Endodermal cell (in vitro differentiated cells): ENCODE measurements around the gene PRR5L. TPM values are rescaled to one million over a fixed set of nuclear protein-coding genes. Genes with fewer than 3 reads are reported as not detected.

Experiments
- DNase-seq: peaks from one replicate; pipeline ENCODE4 v3.0.0-alpha.2; 2017
- H3K27ac ChIP-seq: 2 replicates; pipeline ENCODE4 v1.5.1; 2013; ENCODE audit warnings: mild to moderate bottlenecking, low read depth, low read length, moderate library complexity
- H3K27me3 ChIP-seq: 2 replicates; pipeline ENCODE4 v1.6.1; 2013; ENCODE audit warnings: mild to moderate bottlenecking, low read length, moderate library complexity; ENCODE audit not compliant: insufficient read depth, control insufficient read depth, poor library complexity, severe bottlenecking
- H3K36me3 ChIP-seq: 2 replicates; pipeline ENCODE4 v1.7.0; 2013; ENCODE audit warnings: mild to moderate bottlenecking, low read length, moderate library complexity; ENCODE audit not compliant: control insufficient read depth, insufficient read depth
- H3K4me1 ChIP-seq: one replicate; pipeline ENCODE4 v1.7.0; 2013; ENCODE audit warnings: low read length; ENCODE audit not compliant: control insufficient read depth, insufficient read depth
- H3K4me3 ChIP-seq: 2 replicates; pipeline ENCODE4 v1.5.1; 2013; ENCODE audit warnings: mild to moderate bottlenecking, low read length, moderate library complexity
- H3K9ac ChIP-seq: 2 replicates; pipeline ENCODE4 v1.6.1; 2013; ENCODE audit warnings: mild to moderate bottlenecking, low read length, moderate library complexity; ENCODE audit not compliant: poor library complexity, severe bottlenecking; ENCODE audit errors: extremely low read depth
- H3K9me3 ChIP-seq: 2 replicates; pipeline ENCODE4 v1.6.1; 2013; ENCODE audit warnings: mild to moderate bottlenecking, low read length, moderate library complexity; ENCODE audit not compliant: control insufficient read depth
- H3K27ac Mint-ChIP-seq: 2 replicates; pipeline ENCODE4 v1.8.0; 2020; ENCODE audit warnings: mixed read lengths
- H3K27me3 Mint-ChIP-seq: 2 replicates; pipeline ENCODE4 v1.8.0; 2021; ENCODE audit warnings: mild to moderate bottlenecking, mixed read lengths; ENCODE audit not compliant: insufficient read depth
- H3K36me3 Mint-ChIP-seq: 2 replicates; pipeline ENCODE4 v1.8.0; 2020; ENCODE audit warnings: low read depth, mixed read lengths
- H3K4me1 Mint-ChIP-seq: 2 replicates; pipeline ENCODE4 v1.8.0; 2020; ENCODE audit warnings: mixed read lengths
- H3K4me3 Mint-ChIP-seq: 2 replicates; pipeline ENCODE4 v1.8.0; 2020; ENCODE audit warnings: mild to moderate bottlenecking, moderate library complexity, mixed read lengths
- H3K9me3 Mint-ChIP-seq: 2 replicates; pipeline ENCODE4 v1.8.0; 2020; ENCODE audit warnings: mild to moderate bottlenecking, mixed read lengths
- WGBS, 2 experiments: methylation state at CpG; one replicate each; pipeline versions ENCODE4 v1.1.5 to v1.1.7; 2013; ENCODE audit warnings: missing lambda C conversion rate in 2 of 2, mixed read lengths in 1 of 2; ENCODE audit not compliant: insufficient coverage in 1 of 2, insufficient read length in 1 of 2; 5-methylcytosine and 5-hydroxymethylcytosine counted together
- total RNA-seq, 2 donors: library from RNA; stranded (reverse); fragmentation: NEBNext Ultra II Directional in 1 of 2; extraction: Animal tissue kit (Norgen Biotek cat#: 25700) in 1 of 2; gene quantifications; 2 replicates in 1 of 2; 3 replicates in 1 of 2; pipeline ENCODE4 v1.2.1, GENCODE V29; 2021
- TF ChIP-seq, protein P1 (sequence below): fragments of 200-600 bp; sonication (generic); conservative IDR thresholded peaks from 2 replicates; pipeline ENCODE4 v1.5.0; 2021; ENCODE audit warnings: antibody characterized with exemption, mild to moderate bottlenecking

The PRR5L gene
- total RNA-seq, 2 donors from 2014 or later, result 5.3 to 7.2 TPM

DNA sequence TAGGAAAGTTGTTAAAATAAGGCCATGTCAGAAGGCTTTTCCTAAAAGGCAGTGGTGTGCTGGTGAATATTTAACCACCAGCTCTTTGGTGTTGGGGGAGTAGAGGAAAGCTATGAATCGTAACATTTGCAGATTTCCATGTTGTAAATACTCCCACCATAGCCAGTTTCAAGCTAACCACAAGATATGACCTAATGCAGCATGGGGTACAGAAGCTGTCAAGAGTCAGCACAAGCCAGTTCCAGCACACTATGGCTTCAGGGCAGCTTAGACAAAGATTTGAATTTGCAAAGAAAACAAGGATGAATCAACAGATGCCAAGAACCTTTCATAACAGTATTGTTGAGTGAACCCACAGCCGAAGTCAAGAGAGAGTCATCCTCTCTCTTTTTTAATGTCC lies 46.8 kb upstream of the PRR5L start:
- peaks cover 15% of the 10 kb centered on the region for H3K4me1 Mint-ChIP-seq
- H3K27ac Mint-ChIP-seq, result no peak overlapping the region
- 88 to 97% methylated on average over 1 to 2 of the region's 2 CpGs for WGBS, 2 experiments
- no peaks in the 10 kb centered on the region for H3K27me3 Mint-ChIP-seq
- Histone ChIP-seq H3K4me3 (no peak overlapping the region), H3K4me1 (peaks cover 4% of the 10 kb centered on the region), H3K27me3 (no peaks in the 10 kb centered on the region), H3K9me3 (peaks cover 8% of the 10 kb centered on the region), H3K27ac (no peak overlapping the region), H3K36me3 (no peaks in the 10 kb centered on the region), H3K9ac (no peak overlapping the region)
- TF ChIP-seq, protein P1, sequence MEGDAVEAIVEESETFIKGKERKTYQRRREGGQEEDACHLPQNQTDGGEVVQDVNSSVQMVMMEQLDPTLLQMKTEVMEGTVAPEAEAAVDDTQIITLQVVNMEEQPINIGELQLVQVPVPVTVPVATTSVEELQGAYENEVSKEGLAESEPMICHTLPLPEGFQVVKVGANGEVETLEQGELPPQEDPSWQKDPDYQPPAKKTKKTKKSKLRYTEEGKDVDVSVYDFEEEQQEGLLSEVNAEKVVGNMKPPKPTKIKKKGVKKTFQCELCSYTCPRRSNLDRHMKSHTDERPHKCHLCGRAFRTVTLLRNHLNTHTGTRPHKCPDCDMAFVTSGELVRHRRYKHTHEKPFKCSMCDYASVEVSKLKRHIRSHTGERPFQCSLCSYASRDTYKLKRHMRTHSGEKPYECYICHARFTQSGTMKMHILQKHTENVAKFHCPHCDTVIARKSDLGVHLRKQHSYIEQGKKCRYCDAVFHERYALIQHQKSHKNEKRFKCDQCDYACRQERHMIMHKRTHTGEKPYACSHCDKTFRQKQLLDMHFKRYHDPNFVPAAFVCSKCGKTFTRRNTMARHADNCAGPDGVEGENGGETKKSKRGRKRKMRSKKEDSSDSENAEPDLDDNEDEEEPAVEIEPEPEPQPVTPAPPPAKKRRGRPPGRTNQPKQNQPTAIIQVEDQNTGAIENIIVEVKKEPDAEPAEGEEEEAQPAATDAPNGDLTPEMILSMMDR, result no peak
- no peak for DNase-seq
- H3K4me3 Mint-ChIP-seq, result no peak overlapping the region
- no peaks in the 10 kb centered on the region for H3K36me3 Mint-ChIP-seq
- H3K9me3 Mint-ChIP-seq, result peaks cover 6% of the 10 kb centered on the region

DNA sequence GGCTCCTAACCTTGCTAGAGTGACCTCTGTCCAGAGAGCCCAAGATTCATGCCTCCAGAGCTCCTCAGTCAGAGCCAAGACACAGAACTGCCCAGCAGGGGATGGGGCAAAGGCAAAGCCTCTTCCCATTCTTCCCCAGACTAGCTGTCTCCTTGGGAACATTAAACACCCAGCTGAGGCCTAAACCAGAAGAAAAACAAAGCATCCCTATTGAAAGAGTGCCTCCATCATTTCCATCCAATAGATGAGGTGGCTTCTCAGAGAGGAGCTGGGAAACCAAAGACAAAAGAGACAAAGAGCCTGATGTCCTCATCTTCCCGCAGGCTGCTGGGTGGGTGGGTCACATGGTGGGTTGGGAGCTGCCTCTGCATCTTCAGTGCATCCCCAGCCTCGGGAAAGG lies 44.3 kb upstream of the PRR5L start:
- TF ChIP-seq, protein P1, result no peak
- Histone ChIP-seq H3K27me3 (no peaks in the 10 kb centered on the region), H3K9me3 (peaks cover 18% of the 10 kb centered on the region), H3K9ac (no peak overlapping the region), H3K36me3 (no peaks in the 10 kb centered on the region), H3K4me1 (peaks cover 4% of the 10 kb centered on the region), H3K27ac (peak overlapping the region; percentile 58), H3K4me3 (no peak overlapping the region)
- H3K27me3 Mint-ChIP-seq, result no peaks in the 10 kb centered on the region
- no peak for DNase-seq
- H3K36me3 Mint-ChIP-seq, result no peaks in the 10 kb centered on the region
- peaks cover 16% of the 10 kb centered on the region for H3K9me3 Mint-ChIP-seq
- H3K27ac Mint-ChIP-seq, result peak overlapping the region; percentile 12
- H3K4me1 Mint-ChIP-seq, result peaks cover 15% of the 10 kb centered on the region
- 33 to 90% methylated on average over 1 to 2 of the region's 2 CpGs for WGBS, 2 experiments
- no peak overlapping the region for H3K4me3 Mint-ChIP-seq

DNA sequence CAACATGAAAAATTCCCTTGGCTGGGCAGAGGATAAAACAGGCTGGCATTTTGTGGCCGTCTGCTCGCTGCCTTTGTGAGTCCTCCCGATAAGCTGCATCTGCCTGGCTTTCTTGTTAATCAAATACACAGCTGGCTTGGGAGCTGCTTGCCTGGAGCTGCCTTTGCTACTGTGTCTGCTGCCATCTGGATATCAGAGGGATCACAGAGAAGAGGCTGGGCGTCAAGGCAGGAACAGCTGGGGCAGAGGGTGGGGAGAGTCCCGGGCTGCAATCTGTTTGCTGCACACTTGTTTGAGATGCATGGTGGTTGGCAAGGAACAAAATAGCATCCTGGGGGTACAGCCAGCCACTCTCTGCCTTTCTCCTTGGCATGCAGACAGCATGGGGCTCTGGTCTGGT lies 42.9 kb upstream of the PRR5L start:
- H3K36me3 ChIP-seq, result no peaks in the 10 kb centered on the region
- peaks cover 18% of the 10 kb centered on the region for H3K9me3 ChIP-seq
- no peaks in the 10 kb centered on the region for H3K27me3 ChIP-seq
- peak overlapping the region; percentile 12 for H3K4me3 ChIP-seq
- H3K27ac Mint-ChIP-seq, result no peak overlapping the region
- peaks cover 28% of the 10 kb centered on the region for H3K4me1 Mint-ChIP-seq
- DNase-seq, result no peak
- H3K27me3 Mint-ChIP-seq, result peaks cover 3% of the 10 kb centered on the region
- peak overlapping the region; percentile 68 for H3K27ac ChIP-seq
- no peak overlapping the region for H3K4me3 Mint-ChIP-seq
- WGBS, 2 experiments, result 54 to 78% methylated on average over 4 to 5 of the region's 5 CpGs
- H3K9me3 Mint-ChIP-seq, result peaks cover 16% of the 10 kb centered on the region
- H3K36me3 Mint-ChIP-seq, result no peaks in the 10 kb centered on the region
- no peak overlapping the region for H3K9ac ChIP-seq
- TF ChIP-seq, protein P1, result no peak
- peaks cover 9% of the 10 kb centered on the region for H3K4me1 ChIP-seq
